GM12878 (cell line): ENCODE results near the gene PGM5. TPM values are rescaled to one million over a fixed set of nuclear protein-coding genes. Genes with fewer than 3 reads are reported as not detected.

ENCODE experiments used
- ATAC-seq: fragments of 200-7000 bp; cut with Tn5 transposase; 3 replicates; pipeline ENCODE4 v1.9.1; 2020; ENCODE audit warnings: mild to moderate bottlenecking, moderate library complexity
- BruUV-seq: library from RNA; stranded (reverse); fragments of 400-500 nt; replicated peaks from 2 replicates; lab custom pipeline; 2021; lab: Mats Ljungman, UMichigan
- CTCF ChIA-PET: fragments of 300-600 bp; sonication (Branson Sonifier 250); formaldehyde crosslinking; extraction: SDS; loops from one replicate; lab custom pipeline; 2021; ENCODE audit warnings: inconsistent platforms; lab: Yijun Ruan, JAX
- POLR2A ChIA-PET: fragments of 350-600 bp; formaldehyde crosslinking; extraction: SDS; loops from one replicate; lab custom pipeline; 2021; ENCODE audit warnings: inconsistent platforms; lab: Charles Lee
- RAD21 ChIA-PET: fragments of 300-600 bp; sonication (Branson Sonifier 250); formaldehyde crosslinking; loops from one replicate; lab custom pipeline; 2023; ENCODE audit warnings: antibody characterized with exemption; ENCODE audit not compliant: unreplicated experiment; lab: Charles Lee
- SMC1A ChIA-PET: fragments of 300-600 bp; sonication (Branson Sonifier 250); formaldehyde crosslinking; loops from one replicate; lab custom pipeline; 2023; ENCODE audit not compliant: unreplicated experiment, uncharacterized antibody; lab: Charles Lee
- DNase-seq: peaks from one replicate; pipeline ENCODE4 v3.0.0-alpha.2; 2011; ENCODE audit warnings: low read depth, low spot score
- FAIRE-seq: peaks from 3 replicates; lab custom pipeline; 2011; peaks lifted over from hg19 to GRCh38; lab: Jason Lieb, UNC
- H2AFZ ChIP-seq: 2 replicates; pipeline ENCODE4 v1.6.0; 2011; ENCODE audit warnings: low read depth, low read length, control low read depth; ENCODE audit not compliant: control insufficient read depth
- H3K27ac ChIP-seq: 2 replicates; pipeline ENCODE4 v1.5.1; 2011; ENCODE audit warnings: control low read depth; ENCODE audit not compliant: control insufficient read depth, insufficient read depth
- H3K27me3 ChIP-seq, 2 experiments: replicated peaks in 1 of 2; 2 replicates each; pipeline versions ENCODE4 v1.6.0 to v1.6.1; 2011; ENCODE audit warnings: low read length in 1 of 2; ENCODE audit not compliant: control insufficient read depth in 2 of 2, insufficient read depth in 2 of 2
- H3K36me3 ChIP-seq, 2 experiments: 2 replicates each; pipeline ENCODE4 v1.5.1; 2011; ENCODE audit warnings: low read length in 1 of 2; ENCODE audit not compliant: control insufficient read depth in 2 of 2, insufficient read depth in 2 of 2
- H3K4me1 ChIP-seq: 2 replicates; pipeline ENCODE4 v1.6.1; 2011; ENCODE audit warnings: mild to moderate bottlenecking, low read length, moderate library complexity, mixed read lengths; ENCODE audit not compliant: control insufficient read depth, insufficient read depth
- H3K4me2 ChIP-seq: 2 replicates; pipeline ENCODE4 v1.6.0; 2011; ENCODE audit warnings: control low read depth; ENCODE audit not compliant: control insufficient read depth, insufficient read depth
- H3K4me3 ChIP-seq: fragments of 200-600 bp; sonication (generic); 2 replicates; pipeline ENCODE4 v1.5.1; 2016
- H3K79me2 ChIP-seq: 2 replicates; pipeline ENCODE4 v1.6.0; 2011; ENCODE audit warnings: low read length; ENCODE audit not compliant: control insufficient read depth, insufficient read depth
- H3K9ac ChIP-seq: 2 replicates; pipeline ENCODE4 v1.8.0; 2011; ENCODE audit warnings: low read length, control low read depth, mixed read lengths; ENCODE audit not compliant: control insufficient read depth, insufficient read depth
- H3K9me3 ChIP-seq: replicated peaks from 3 replicates; pipeline ENCODE4 v1.5.1; 2011; ENCODE audit warnings: mild to moderate bottlenecking, low read length; ENCODE audit not compliant: control insufficient read depth, insufficient read depth
- H4K20me1 ChIP-seq: 2 replicates; pipeline ENCODE4 v1.6.0; 2011; ENCODE audit not compliant: control insufficient read depth, insufficient read depth
- ASH2L ChIP-seq: fragments of 300-600, 200-600 bp; sonication (generic); IDR thresholded peaks from 2 replicates; pipeline ENCODE4 v1.6.1; 2017; ENCODE audit warnings: low read depth, mild to moderate bottlenecking, borderline replicate concordance
- BHLHE40 ChIP-seq, 2 experiments: fragments of 450-650 bp in 1 of 2; IDR thresholded peaks; 2 replicates each; pipeline ENCODE4 v1.6.1; 2011 to 2017; ENCODE audit warnings: low read depth in 2 of 2, borderline replicate concordance in 1 of 2, improper control_type of control experiment in 1 of 2, low read length in 1 of 2, mild to moderate bottlenecking in 1 of 2
- CEBPZ ChIP-seq: fragments of 150-350 bp; IDR thresholded peaks from 2 replicates; pipeline ENCODE4 v1.6.1; 2016; ENCODE audit warnings: low read depth, low read length
- KLF5 ChIP-seq: fragments of 450-650 bp; IDR thresholded peaks from 2 replicates; pipeline ENCODE4 v1.6.1; 2014; ENCODE audit warnings: mild to moderate bottlenecking; ENCODE audit not compliant: partially characterized antibody
- MAX ChIP-seq: IDR thresholded peaks from 2 replicates; pipeline ENCODE4 v1.6.1; 2012; ENCODE audit warnings: low read depth, low read length, improper control_type of control experiment
- POU2F2 ChIP-seq: IDR thresholded peaks from 3 replicates; pipeline ENCODE4 v1.6.1; 2011; ENCODE audit warnings: low read depth, mild to moderate bottlenecking, low read length, borderline replicate concordance
- RBBP5 ChIP-seq: fragments of 200-600 bp; sonication (generic); conservative IDR thresholded peaks from 2 replicates; pipeline ENCODE4 v1.6.1; 2016
- RCOR1 ChIP-seq: conservative IDR thresholded peaks from 2 replicates; pipeline ENCODE4 v1.6.1; 2012; ENCODE audit warnings: low read depth, low read length, improper control_type of control experiment
- RELB ChIP-seq: fragments of 450-650 bp; IDR thresholded peaks from 2 replicates; pipeline ENCODE4 v1.6.1; 2017; ENCODE audit warnings: low read depth, mild to moderate bottlenecking, moderate library complexity
- STAT1 ChIP-seq: fragments of 450-650 bp; conservative IDR thresholded peaks from 2 replicates; pipeline ENCODE4 v1.6.1; 2014; ENCODE audit warnings: antibody characterized with exemption, mild to moderate bottlenecking
- YBX1 ChIP-seq: fragments of 450-650 bp; IDR thresholded peaks from 2 replicates; pipeline ENCODE4 v1.6.1; 2016; ENCODE audit warnings: antibody characterized with exemption
- WGBS: methylation state at CpG from one replicate; pipeline ENCODE4 v1.1.6; 2016; ENCODE audit warnings: low lambda C conversion rate; ENCODE audit not compliant: insufficient replicate concordance, insufficient coverage; ENCODE audit errors: missing lambda C conversion rate; 5-methylcytosine and 5-hydroxymethylcytosine counted together
- in situ Hi-C: fragments of 300-500 bp; cut with MboI; formaldehyde crosslinking; loops from 9 replicates; pipeline ENCODE4 v1.14.3; 2018; ENCODE audit warnings: mixed read lengths
- intact Hi-C: fragments of 100-400 bp; cut with micrococcal nuclease; formaldehyde crosslinking; loops from one replicate; pipeline ENCODE4 v1.14.2; 2022; ENCODE audit not compliant: unreplicated experiment
- polyA plus RNA-seq, 11 experiments: library from polyadenylated mRNA; depleted of rRNA in 4 of 11; unstranded in 6 of 11; stranded (reverse) in 5 of 11; fragments of >200 nt; fragmentation: Nextera tagmentation in 4 of 11; fragmentation: Illumina TruSeq in 1 of 11; extraction: Ambion mirVana in 4 of 11; extraction: Trizol in 1 of 11; gene quantifications; 1 replicate in 1 of 11; 2 replicates in 10 of 11; pipeline versions ENCODE4 v1.2.1 to v1.2.3, GENCODE V29; 2011 to 2016; ENCODE audit warnings: inconsistent platforms in 2 of 11, missing spikeins in 2 of 11, low read depth in 1 of 11
- total RNA-seq, 4 experiments: library from RNA; depleted of rRNA in 3 of 4; stranded (reverse); fragments of >200 nt in 3 of 4; fragmentation: Illumina TruSeq in 1 of 4; extraction: Trizol in 1 of 4; gene quantifications; 2 replicates each; pipeline versions ENCODE4 v1.2.1 to v1.2.3, GENCODE V29; 2013 to 2021

PGM5 gene
- total and polyA plus RNA-seq, 10 of the 15 experiments (the other 5 are each of a cell fraction or from before 2014, with no cell fraction given) = 0.28 to 0.73 TPM; not detected in 8

GRCh38 chr9:68437785-68438184 is 81.4 kb downstream of the PGM5 start:
- H3K4me2 ChIP-seq = no peak overlapping the region
- no peaks in the 10 kb centered on the region for H3K36me3 ChIP-seq
- BruUV-seq = no TSS peak
- no peaks in the 10 kb centered on the region for H4K20me1 ChIP-seq
- no peak for FAIRE-seq
- no peak for ATAC-seq
- H3K4me3 ChIP-seq = no peak overlapping the region
- no peak overlapping the region for H3K27ac ChIP-seq
- 0 out of 3 replicates have a peak, but pooled peaks cover 2% of the 10 kb centered on the region for H3K9me3 ChIP-seq
- in situ Hi-C loops = no loop called here
- WGBS = 31% methylated on average over 7 of the region's 7 CpGs
- no peaks in the 10 kb centered on the region for H3K79me2 ChIP-seq
- H3K4me1 ChIP-seq = no peaks in the 10 kb centered on the region
- no peak for TF ChIP-seq RCOR1
- TF ChIP-seq ASH2L = no peak
- TF ChIP-seq CEBPZ = no peak
- no peak for TF ChIP-seq MAX
- TF ChIP-seq STAT1 = no peak
- no peak for TF ChIP-seq KLF5
- no peak for TF ChIP-seq YBX1
- no peak for TF ChIP-seq RELB
- no peak for TF ChIP-seq POU2F2
- no peak for TF ChIP-seq RBBP5
- no peak for TF ChIP-seq BHLHE40 (IDR thresholded peaks at IDR 0.05; ENCODE audit: borderline replicate concordance in 1 of 2, low read depth in 2 of 2, low read length in 1 of 2)
- TF ChIP-seq, all 136 proteins: peak for 0
- Histone ChIP-seq H2AFZ (no peak overlapping the region), H3K9ac (no peak overlapping the region), H3K27me3 (no peaks in the 10 kb centered on the region)
- intact Hi-C loops = no loop called here
- ChIA-PET RAD21 (no interaction called here), POLR2A (no interaction called here), SMC1A (no interaction called here), CTCF (interaction anchor here (1.9 kb wide), 1 partner anchor 12 kb away, joined by 5 read pairs; no protein-coding TSS in a partner anchor)
- DNase-seq = no peak
